OCI-LY7 (cell line): ENCODE data around the gene GCAT. TPM values are rescaled to one million over a fixed set of nuclear protein-coding genes. Genes with fewer than 3 reads are reported as not detected.
A peak's percentile ranks its signal among the peaks of the same experiment; 100 is the strongest.

Experiments
- BruUV-seq: library from RNA; stranded (reverse); fragments of 400-500 nt; replicated peaks from 2 replicates; lab custom pipeline; 2021; lab: Mats Ljungman, UMichigan
- CTCF ChIA-PET: fragments of 300-600 bp; sonication (Branson Sonifier 250); formaldehyde crosslinking; loops from one replicate; lab custom pipeline; 2022; ENCODE audit warnings: antibody characterized with exemption; ENCODE audit not compliant: unreplicated experiment; lab: Charles Lee
- POLR2A ChIA-PET: fragments of 300-600 bp; sonication (Branson Sonifier 250); formaldehyde crosslinking; loops from one replicate; lab custom pipeline; 2022; ENCODE audit warnings: antibody characterized with exemption; lab: Charles Lee
- DNase-seq: peaks from one replicate; pipeline ENCODE4 v3.0.0-alpha.2; 2015; ENCODE audit warnings: low spot score
- H2AFZ ChIP-seq: fragments of 200-600 bp; sonication (generic), shearing (Covaris generic); 2 replicates; pipeline ENCODE4 v1.6.1; 2014; ENCODE audit warnings: mild to moderate bottlenecking, antibody characterized with exemption, low read length, moderate library complexity
- H3K27ac ChIP-seq: fragments of 200-600 bp; sonication (generic); 2 replicates; pipeline ENCODE4 v1.5.1; 2014; ENCODE audit warnings: mixed run types, low read depth, mild to moderate bottlenecking, moderate library complexity, low read length, inconsistent platforms; ENCODE audit not compliant: poor library complexity, severe bottlenecking
- H3K36me3 ChIP-seq: fragments of 200-600 bp; sonication (generic); 2 replicates; pipeline ENCODE4 v1.6.1; 2014; ENCODE audit warnings: mild to moderate bottlenecking, antibody characterized with exemption, low read length, moderate library complexity, mixed read lengths; ENCODE audit not compliant: insufficient read depth
- H3K4me1 ChIP-seq: fragments of 200-600 bp; sonication (generic); 2 replicates; pipeline ENCODE4 v1.5.1; 2014; ENCODE audit warnings: mild to moderate bottlenecking, low read length; ENCODE audit not compliant: insufficient read depth, poor library complexity, severe bottlenecking
- H3K4me2 ChIP-seq: fragments of 200-600 bp; sonication (generic); 2 replicates; pipeline ENCODE4 v1.6.1; 2014; ENCODE audit warnings: mild to moderate bottlenecking, low read length
- H3K4me3 ChIP-seq: fragments of 200-600 bp; sonication (generic); 2 replicates; pipeline ENCODE4 v1.5.1; 2014; ENCODE audit warnings: mild to moderate bottlenecking, low read depth, low read length; ENCODE audit not compliant: poor library complexity, severe bottlenecking
- H3K79me2 ChIP-seq: fragments of 200-600 bp; sonication (generic); 2 replicates; pipeline ENCODE4 v1.6.1; 2016; ENCODE audit warnings: low read depth, mild to moderate bottlenecking, low read length, moderate library complexity, mixed read lengths; ENCODE audit not compliant: insufficient read depth
- H3K9me2 ChIP-seq: fragments of 200-600 bp; sonication (generic); 2 replicates; pipeline ENCODE4 v1.6.1; 2016; ENCODE audit warnings: mild to moderate bottlenecking, low read length, mixed read lengths; ENCODE audit not compliant: insufficient read depth
- H3K9me3 ChIP-seq: fragments of 200-600 bp; sonication (generic); 2 replicates; pipeline ENCODE4 v1.6.1; 2014; ENCODE audit warnings: mild to moderate bottlenecking, mixed run types, low read length, mixed read lengths
- H4K20me1 ChIP-seq: fragments of 200-600 bp; sonication (generic); 2 replicates; pipeline ENCODE4 v1.6.1; 2014; ENCODE audit warnings: mild to moderate bottlenecking, antibody characterized with exemption, low read length, moderate library complexity, mixed read lengths; ENCODE audit not compliant: insufficient read depth
- CTCF ChIP-seq: fragments of 200-600 bp; sonication (generic); conservative IDR thresholded peaks from 2 replicates; pipeline ENCODE4 v1.5.1; 2014; ENCODE audit warnings: mild to moderate bottlenecking, antibody characterized with exemption, low read length, moderate library complexity, mixed read lengths
- EZH2phosphoT487 ChIP-seq: fragments of 200-600 bp; sonication (generic); IDR thresholded peaks from 2 replicates; pipeline ENCODE4 v1.6.1; 2018; ENCODE audit warnings: low read depth, borderline replicate concordance, mild to moderate bottlenecking, mixed run types, antibody characterized with exemption, low read length, moderate library complexity, mixed read lengths
- intact Hi-C: fragments of 100-400 bp; cut with micrococcal nuclease; formaldehyde crosslinking; loops from one replicate; pipeline ENCODE4 v1.10.0; 2022; ENCODE audit not compliant: unreplicated experiment
- total RNA-seq, 2 experiments: library from RNA; depleted of rRNA in 1 of 2; stranded (reverse); fragments of >200 nt in 1 of 2; shearing (Covaris generic) in 1 of 2; gene quantifications; 2 replicates each; pipeline ENCODE4 v1.2.3, GENCODE V29; 2014 to 2022

The GCAT gene
- total RNA-seq, 2 experiments from 2014 or later, result 14.6 to 17.3 TPM

GRCh38 chr22:37802310-37803194 lies 5.2 kb upstream of the GCAT start:
- 0 out of 2 replicates have a peak overlapping the region, but pooled peaks have one; percentile 20 for H2AFZ ChIP-seq
- POLR2A ChIA-PET, result no interaction called here
- CTCF ChIA-PET, result no interaction called here
- peaks cover 22% of the 10 kb centered on the region for H3K4me1 ChIP-seq
- H3K79me2 ChIP-seq, result no peaks in the 10 kb centered on the region
- no TSS peak for BruUV-seq
- peak overlapping the region; percentile 51 for H3K4me3 ChIP-seq
- H3K27ac ChIP-seq, result no peak overlapping the region
- H3K9me2 ChIP-seq, result no peaks in the 10 kb centered on the region
- H3K9me3 ChIP-seq, result no peaks in the 10 kb centered on the region
- H4K20me1 ChIP-seq, result no peaks in the 10 kb centered on the region
- intact Hi-C loops, result no loop called here
- TF ChIP-seq EZH2phosphoT487, result no peak
- TF ChIP-seq CTCF, result no peak
- peak overlapping the region; percentile 59 for H3K4me2 ChIP-seq
- no peaks in the 10 kb centered on the region for H3K36me3 ChIP-seq
- no peak for DNase-seq

- H3K79me2 ChIP-seq, result no peaks in the 10 kb centered on the region
- no peaks in the 10 kb centered on the region for H3K9me2 ChIP-seq
- no peaks in the 10 kb centered on the region for H3K9me3 ChIP-seq
- TF ChIP-seq CTCF, result no peak
- TF ChIP-seq EZH2phosphoT487, result no peak
- no peak overlapping the region for H3K4me3 ChIP-seq
- H3K4me2 ChIP-seq, result peak overlapping the region; percentile 59; the same call in 1 of the 2 replicates
- no peak overlapping the region for H2AFZ ChIP-seq
- no peaks in the 10 kb centered on the region for H4K20me1 ChIP-seq
- ChIA-PET POLR2A (no interaction called here), CTCF (no interaction called here)
- intact Hi-C loops, result no loop called here
- H3K36me3 ChIP-seq, result no peaks in the 10 kb centered on the region
- H3K27ac ChIP-seq, result no peak overlapping the region
- BruUV-seq, result no TSS peak
- no peak for DNase-seq
- peaks cover 16% of the 10 kb centered on the region for H3K4me1 ChIP-seq
Measured at GRCh38 chr22:37803195-37803638, 4.5 kb upstream of the GCAT start.
